ENCODE results near the gene CSHL1.

- TF ChIP-seq CTCF (IDR thresholded peaks at IDR 0.05) (no peak), POLR2A (IDR thresholded peaks at IDR 0.05) (no peak)
Observed at GRCh38 chr17:63941751-63942150, 30.7 kb upstream of the CSHL1 start.
